ENCODE results near the gene RHBDF2. TPM values are rescaled to one million over a fixed set of nuclear protein-coding genes. Genes with fewer than 3 reads are reported as not detected.

Gene RHBDF2
- polyA plus RNA-seq, 3 donors: 36.9 to 124 (median 68.6) TPM

DNA sequence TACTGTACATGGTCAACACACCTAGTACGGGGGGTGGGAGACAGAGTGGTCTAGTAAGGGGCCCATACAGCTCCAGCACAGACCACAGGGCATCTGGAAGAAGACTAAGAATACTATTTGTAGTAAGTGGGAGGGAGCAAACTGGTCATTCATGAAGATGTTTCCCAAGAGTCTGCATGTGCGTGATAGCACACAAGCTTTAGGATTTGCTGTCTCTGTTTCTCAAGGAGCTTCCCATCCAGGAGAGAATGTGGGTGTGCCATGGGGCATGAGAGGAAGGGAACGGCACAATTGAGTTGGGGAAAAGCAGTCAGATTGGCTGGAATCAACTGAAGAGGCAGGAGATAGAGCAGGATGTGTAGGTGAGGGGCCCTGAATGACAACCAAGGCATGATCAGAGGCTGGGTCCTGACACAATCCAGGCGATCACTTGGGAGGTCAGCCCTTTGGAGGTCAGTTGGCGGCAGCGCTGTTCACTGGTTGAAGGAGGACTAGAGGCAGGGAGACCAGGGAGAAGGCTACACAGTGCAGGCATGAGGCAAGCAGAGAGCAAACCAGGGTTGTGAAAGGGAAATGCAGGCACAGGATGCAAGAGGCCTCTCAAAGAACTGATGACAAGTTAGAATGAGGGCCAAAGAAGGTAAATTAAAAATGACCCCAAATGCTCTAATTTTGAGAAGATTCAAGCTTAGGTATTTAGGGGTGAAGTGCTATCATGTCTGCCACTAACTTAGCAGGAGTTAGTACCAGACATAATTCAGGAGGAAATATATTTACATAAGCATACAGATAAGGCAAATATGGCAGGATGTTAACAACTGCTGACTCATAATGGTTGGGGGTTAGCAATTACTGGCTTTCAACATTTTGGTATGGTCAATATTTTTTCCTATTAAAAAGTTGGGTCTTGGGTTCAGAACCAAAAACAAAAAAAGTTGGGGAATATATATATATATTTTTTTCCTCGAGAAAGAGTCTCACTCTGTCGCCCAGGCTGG, 58.6 kb downstream of the RHBDF2 start:
- H3K27ac ChIP-seq (ENCODE audit: low read depth in 1 of 2, low read length in 2 of 2): no peak overlapping the region
- intact Hi-C loops (cut with micrococcal nuclease): no loop called here
- H3K4me1 ChIP-seq (ENCODE audit: control insufficient read depth in 1 of 2, insufficient read depth in 2 of 2, low read length in 2 of 2): peaks cover 15 to 21% of the 10 kb centered on the region in 2 donors
- H3K4me3 ChIP-seq (replicated peaks in 1 of 3; ENCODE audit: low read depth in 2 of 3, low read length in 3 of 3): no peak overlapping the region
- Mint-ChIP-seq H3K9me3 (no peaks in the 10 kb centered on the region), H3K27ac (peak overlapping the region in 3 of 7 donors; percentile 10 to 75 (median 16)), H3K4me3 (no peak overlapping the region), H3K27me3 (ENCODE audit: low read depth in 3 of 3) (no peaks in the 10 kb centered on the region), H3K36me3 (peaks cover 7 to 8% of the 10 kb centered on the region in 2 donors), H3K4me1 (peaks cover 57% of the 10 kb centered on the region)
- no peak overlapping the region for H2AFZ ChIP-seq (ENCODE audit: insufficient read depth, low read depth, low read length, poor library complexity, severe bottlenecking)
- DNase-seq: no peak
- peaks cover 75% of the 10 kb centered on the region for H3K79me2 ChIP-seq (ENCODE audit: insufficient read depth, low read length)
- peaks cover 99% of the 10 kb centered on the region for H4K20me1 ChIP-seq (ENCODE audit: insufficient read depth, low read length)
- WGBS (ENCODE audit: insufficient coverage): 80% methylated on average over 5 of the region's 8 CpGs
- H3K9ac ChIP-seq (ENCODE audit: insufficient read depth, low read length, poor library complexity, severe bottlenecking): no peak overlapping the region
- TF ChIP-seq, protein P1, sequence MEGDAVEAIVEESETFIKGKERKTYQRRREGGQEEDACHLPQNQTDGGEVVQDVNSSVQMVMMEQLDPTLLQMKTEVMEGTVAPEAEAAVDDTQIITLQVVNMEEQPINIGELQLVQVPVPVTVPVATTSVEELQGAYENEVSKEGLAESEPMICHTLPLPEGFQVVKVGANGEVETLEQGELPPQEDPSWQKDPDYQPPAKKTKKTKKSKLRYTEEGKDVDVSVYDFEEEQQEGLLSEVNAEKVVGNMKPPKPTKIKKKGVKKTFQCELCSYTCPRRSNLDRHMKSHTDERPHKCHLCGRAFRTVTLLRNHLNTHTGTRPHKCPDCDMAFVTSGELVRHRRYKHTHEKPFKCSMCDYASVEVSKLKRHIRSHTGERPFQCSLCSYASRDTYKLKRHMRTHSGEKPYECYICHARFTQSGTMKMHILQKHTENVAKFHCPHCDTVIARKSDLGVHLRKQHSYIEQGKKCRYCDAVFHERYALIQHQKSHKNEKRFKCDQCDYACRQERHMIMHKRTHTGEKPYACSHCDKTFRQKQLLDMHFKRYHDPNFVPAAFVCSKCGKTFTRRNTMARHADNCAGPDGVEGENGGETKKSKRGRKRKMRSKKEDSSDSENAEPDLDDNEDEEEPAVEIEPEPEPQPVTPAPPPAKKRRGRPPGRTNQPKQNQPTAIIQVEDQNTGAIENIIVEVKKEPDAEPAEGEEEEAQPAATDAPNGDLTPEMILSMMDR (IDR thresholded peaks at IDR 0.05): no peak
- H3K9me3 ChIP-seq (replicated peaks in 1 of 2; ENCODE audit: control insufficient read depth in 1 of 2, insufficient read depth in 1 of 2, low read length in 2 of 2): no peaks in the 10 kb centered on the region
- H3K27me3 ChIP-seq (ENCODE audit: control insufficient read depth in 2 of 2, insufficient read depth in 2 of 2, low read length in 2 of 2): no peaks in the 10 kb centered on the region
- H3K4me2 ChIP-seq (replicated peaks; ENCODE audit: extremely low read depth, low read length, poor library complexity, severe bottlenecking): no peak overlapping the region
- no peaks in the 10 kb centered on the region for H3K36me3 ChIP-seq (replicated peaks in 1 of 2; ENCODE audit: control insufficient read depth in 1 of 2, insufficient read depth in 2 of 2, low read length in 2 of 2)

DNA sequence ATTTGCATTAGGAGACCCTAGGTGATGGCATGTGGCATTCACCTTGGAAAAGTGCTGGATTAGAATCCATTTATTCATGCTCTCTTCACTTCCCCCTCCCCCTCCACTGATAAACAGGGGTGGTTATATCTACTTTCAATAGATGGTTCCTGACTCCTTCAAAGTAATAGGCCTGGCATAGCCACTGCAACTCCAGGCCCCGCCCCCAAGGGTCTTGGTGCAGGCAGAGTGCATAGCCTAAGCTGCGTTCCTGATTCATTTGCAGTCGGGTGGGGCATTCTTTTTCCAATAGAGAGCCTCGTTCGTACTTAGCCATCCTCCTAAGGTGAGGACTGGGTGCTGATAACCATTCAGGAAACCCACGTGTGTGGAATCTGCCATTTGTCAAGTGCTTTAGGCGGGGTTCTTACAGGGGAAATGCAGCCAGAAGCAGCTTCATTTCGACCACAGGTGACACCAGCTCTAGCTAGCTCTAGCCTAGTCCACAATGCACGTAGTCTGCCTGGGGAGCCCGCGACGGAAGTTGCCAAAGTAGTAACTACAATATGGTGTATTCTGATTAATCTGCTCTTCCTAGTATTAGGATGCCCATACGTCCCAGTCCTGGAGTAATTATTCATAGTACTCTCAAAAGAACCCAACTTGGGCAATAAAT, 59.4 kb downstream of the RHBDF2 start:
- no peaks in the 10 kb centered on the region for H3K27me3 ChIP-seq (ENCODE audit: control insufficient read depth in 2 of 2, insufficient read depth in 2 of 2, low read length in 2 of 2)
- H3K36me3 ChIP-seq (replicated peaks in 1 of 2; ENCODE audit: control insufficient read depth in 1 of 2, insufficient read depth in 2 of 2, low read length in 2 of 2): no peaks in the 10 kb centered on the region
- peaks cover 11 to 17% of the 10 kb centered on the region in 2 donors for H3K4me1 ChIP-seq (ENCODE audit: control insufficient read depth in 1 of 2, insufficient read depth in 2 of 2, low read length in 2 of 2)
- H3K27ac ChIP-seq (ENCODE audit: low read depth in 1 of 2, low read length in 2 of 2): no peak overlapping the region
- TF ChIP-seq, protein P1 (IDR thresholded peaks at IDR 0.05): no peak
- H3K4me3 ChIP-seq (replicated peaks in 1 of 3; ENCODE audit: low read depth in 2 of 3, low read length in 3 of 3): no peak overlapping the region
- Mint-ChIP-seq H3K36me3 (peaks cover 7% of the 10 kb centered on the region in 2 donors), H3K4me3 (no peak overlapping the region), H3K27ac (no peak overlapping the region), H3K4me1 (peaks cover 48% of the 10 kb centered on the region), H3K9me3 (no peaks in the 10 kb centered on the region), H3K27me3 (ENCODE audit: low read depth in 3 of 3) (no peaks in the 10 kb centered on the region)
- H3K4me2 ChIP-seq (replicated peaks; ENCODE audit: extremely low read depth, low read length, poor library complexity, severe bottlenecking): no peak overlapping the region
- no peak overlapping the region for H3K9ac ChIP-seq (ENCODE audit: insufficient read depth, low read length, poor library complexity, severe bottlenecking)
- H3K79me2 ChIP-seq (ENCODE audit: insufficient read depth, low read length): peaks cover 75% of the 10 kb centered on the region
- intact Hi-C loops (cut with micrococcal nuclease): no loop called here
- 85% methylated on average over 8 of the region's 13 CpGs for WGBS (ENCODE audit: insufficient coverage)
- H4K20me1 ChIP-seq (ENCODE audit: insufficient read depth, low read length): peaks cover 96% of the 10 kb centered on the region
- H2AFZ ChIP-seq (ENCODE audit: insufficient read depth, low read depth, low read length, poor library complexity, severe bottlenecking): no peak overlapping the region
- no peak for DNase-seq
- H3K9me3 ChIP-seq (replicated peaks in 1 of 2; ENCODE audit: control insufficient read depth in 1 of 2, insufficient read depth in 1 of 2, low read length in 2 of 2): no peaks in the 10 kb centered on the region
